Measurements from ENCODE around the gene OST4. TPM values are rescaled to one million over a fixed set of nuclear protein-coding genes. Genes with fewer than 3 reads are reported as not detected.

The OST4 gene
- total RNA-seq, 1 donor from 2014 or later, result 478 TPM

DNA sequence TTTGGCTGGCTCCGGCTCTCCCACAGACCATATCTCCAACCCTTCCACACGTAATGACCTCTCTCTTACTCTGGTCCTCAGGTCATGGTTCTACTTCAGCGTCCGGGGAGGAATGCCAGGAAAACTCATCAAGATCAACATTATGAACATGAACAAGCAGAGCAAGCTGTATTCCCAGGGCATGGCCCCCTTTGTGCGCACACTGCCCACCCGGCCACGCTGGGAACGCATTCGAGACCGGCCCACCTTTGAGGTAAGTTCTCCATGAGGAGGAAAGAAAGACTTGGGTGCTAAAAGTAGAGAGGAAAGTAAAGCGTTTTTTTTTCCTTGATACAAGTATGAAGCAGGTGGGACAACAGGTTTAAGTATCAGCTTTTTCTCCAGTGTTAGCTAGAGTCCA, 18.1 kb downstream of the OST4 start:
- peaks cover 7% of the 10 kb centered on the region for H3K36me3 Mint-ChIP-seq (ENCODE audit: low read depth)
- H3K9me3 Mint-ChIP-seq (ENCODE audit: low read depth), result no peaks in the 10 kb centered on the region
- H3K4me1 Mint-ChIP-seq (ENCODE audit: low read depth), result peaks cover 13% of the 10 kb centered on the region
- H3K27ac Mint-ChIP-seq (ENCODE audit: unreplicated experiment), result no peak overlapping the region
- H3K27me3 Mint-ChIP-seq (ENCODE audit: low read depth), result no peaks in the 10 kb centered on the region
- TF ChIP-seq, protein P1, sequence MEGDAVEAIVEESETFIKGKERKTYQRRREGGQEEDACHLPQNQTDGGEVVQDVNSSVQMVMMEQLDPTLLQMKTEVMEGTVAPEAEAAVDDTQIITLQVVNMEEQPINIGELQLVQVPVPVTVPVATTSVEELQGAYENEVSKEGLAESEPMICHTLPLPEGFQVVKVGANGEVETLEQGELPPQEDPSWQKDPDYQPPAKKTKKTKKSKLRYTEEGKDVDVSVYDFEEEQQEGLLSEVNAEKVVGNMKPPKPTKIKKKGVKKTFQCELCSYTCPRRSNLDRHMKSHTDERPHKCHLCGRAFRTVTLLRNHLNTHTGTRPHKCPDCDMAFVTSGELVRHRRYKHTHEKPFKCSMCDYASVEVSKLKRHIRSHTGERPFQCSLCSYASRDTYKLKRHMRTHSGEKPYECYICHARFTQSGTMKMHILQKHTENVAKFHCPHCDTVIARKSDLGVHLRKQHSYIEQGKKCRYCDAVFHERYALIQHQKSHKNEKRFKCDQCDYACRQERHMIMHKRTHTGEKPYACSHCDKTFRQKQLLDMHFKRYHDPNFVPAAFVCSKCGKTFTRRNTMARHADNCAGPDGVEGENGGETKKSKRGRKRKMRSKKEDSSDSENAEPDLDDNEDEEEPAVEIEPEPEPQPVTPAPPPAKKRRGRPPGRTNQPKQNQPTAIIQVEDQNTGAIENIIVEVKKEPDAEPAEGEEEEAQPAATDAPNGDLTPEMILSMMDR (IDR thresholded peaks at IDR 0.05), result no peak
- DNase-seq (ENCODE audit: low spot score), result no peak
- H3K4me3 Mint-ChIP-seq (ENCODE audit: unreplicated experiment), result no peak overlapping the region

DNA sequence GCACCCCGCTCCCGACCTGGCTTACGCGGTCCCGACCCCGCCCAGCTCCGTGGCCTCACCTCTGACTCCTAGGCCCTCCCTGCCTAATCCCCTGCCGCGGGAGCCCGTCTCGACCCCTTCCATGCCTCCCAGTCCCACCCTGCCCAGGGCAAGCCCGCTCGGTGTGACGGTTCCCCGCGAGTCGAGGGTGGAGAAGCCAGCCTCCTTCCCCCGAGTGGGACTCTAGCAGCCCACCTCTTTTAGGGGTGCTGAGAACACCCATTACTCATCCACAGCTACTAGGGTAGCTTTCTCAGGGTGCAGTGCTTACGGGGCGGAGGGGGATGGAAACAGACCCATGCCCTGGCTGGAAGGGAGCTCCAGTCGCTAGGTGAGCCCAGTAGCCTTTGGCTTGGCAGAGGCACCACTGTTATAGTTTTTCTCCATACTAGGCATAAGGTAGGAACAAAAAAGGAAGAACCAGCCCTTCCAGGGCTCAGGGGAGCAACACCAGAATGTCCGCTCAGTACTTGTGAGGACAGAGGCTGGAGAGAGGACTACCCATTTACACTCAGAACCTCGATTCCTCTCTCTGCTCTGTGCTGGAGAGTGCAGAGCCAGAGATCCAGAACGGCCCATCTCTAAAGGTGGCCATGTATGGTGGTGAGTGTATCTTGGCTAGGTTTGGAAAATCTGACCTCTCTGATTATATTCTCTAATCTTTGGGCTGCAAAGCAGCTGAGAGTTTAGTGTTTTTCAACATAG, 19.4 kb downstream of the OST4 start:
- no peaks in the 10 kb centered on the region for H3K9me3 Mint-ChIP-seq (ENCODE audit: low read depth)
- H3K27ac Mint-ChIP-seq (ENCODE audit: unreplicated experiment), result peak overlapping the region; percentile 94
- H3K4me1 Mint-ChIP-seq (ENCODE audit: low read depth), result peaks cover 13% of the 10 kb centered on the region
- peak overlapping the region; percentile 88 for H3K4me3 Mint-ChIP-seq (ENCODE audit: unreplicated experiment)
- H3K27me3 Mint-ChIP-seq (ENCODE audit: low read depth), result no peaks in the 10 kb centered on the region
- H3K36me3 Mint-ChIP-seq (ENCODE audit: low read depth), result peaks cover 7% of the 10 kb centered on the region
- no peak for DNase-seq (ENCODE audit: low spot score)
- TF ChIP-seq, protein P1 (IDR thresholded peaks at IDR 0.05), result no peak

DNA sequence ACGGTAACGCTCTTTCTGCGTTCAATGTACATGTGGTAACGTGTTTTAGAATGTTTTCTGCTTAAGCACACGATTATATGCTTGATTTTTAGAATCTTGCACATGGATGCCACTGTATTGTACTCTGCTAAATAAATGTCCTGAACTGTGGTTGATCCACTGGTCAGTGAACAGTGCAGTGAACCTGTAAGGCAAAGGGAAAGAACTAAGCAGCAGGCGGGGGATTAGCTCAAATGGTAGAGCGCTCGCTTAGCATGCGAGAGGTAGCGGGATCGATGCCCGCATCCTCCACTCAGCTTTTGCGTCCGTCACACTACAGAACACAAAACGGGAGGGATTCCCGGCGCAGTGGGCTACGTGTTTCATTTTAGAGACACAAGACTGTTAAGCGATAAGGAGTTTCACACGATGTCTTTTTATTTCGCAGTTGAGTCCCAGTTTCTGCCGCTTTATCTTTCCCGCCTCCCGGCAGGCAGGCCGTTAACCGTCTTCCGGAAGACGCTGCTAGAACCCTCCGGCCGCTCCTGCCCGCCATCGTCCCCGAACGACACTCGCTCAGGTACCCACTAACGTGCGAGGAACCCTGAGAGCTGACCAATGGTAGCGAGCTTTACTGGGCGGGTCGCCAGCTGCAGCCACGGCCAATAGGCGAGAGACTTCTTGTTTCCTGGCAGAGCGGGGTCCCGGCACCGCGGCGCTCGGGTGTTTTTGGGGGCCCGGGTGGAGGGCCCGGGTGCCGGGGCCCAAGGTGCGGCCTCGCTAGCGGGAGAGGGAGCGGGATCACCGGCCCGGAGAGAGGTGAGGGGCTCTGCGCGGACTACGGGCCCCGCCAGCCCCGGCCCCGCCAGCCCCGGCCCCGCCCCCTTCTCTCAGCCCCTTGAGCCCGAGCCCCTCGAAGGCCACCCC, 20.2 kb downstream of the OST4 start, which contains the start of gene AGBL5:
Gene AGBL5 (plus strand): TSS at position 673 of the 906 bp plus-strand sequence. CDS start 1,291 bp downstream, outside the sequence.
- DNase-seq (ENCODE audit: low spot score), result peak; percentile 97
- Mint-ChIP-seq H3K4me1 (ENCODE audit: low read depth) (peaks cover 13% of the 10 kb centered on the region), H3K4me3 (ENCODE audit: unreplicated experiment) (peak within 1 kb of the TSS; percentile 88), H3K27me3 (ENCODE audit: low read depth) (no peaks in the 10 kb centered on the region), H3K36me3 (ENCODE audit: low read depth) (peaks cover 6% of the 10 kb centered on the region), H3K9me3 (ENCODE audit: low read depth) (no peaks in the 10 kb centered on the region), H3K27ac (ENCODE audit: unreplicated experiment) (peak within 1 kb of the TSS; percentile 99)
- TF ChIP-seq, protein P1 (IDR thresholded peaks at IDR 0.05), result no peak

- TF ChIP-seq, protein P1 (IDR thresholded peaks at IDR 0.05), result peak; percentile 73
Measured at GRCh38 chr2:27050281-27050995, 21.0 kb downstream of the OST4 start.

More at GRCh38 chr2:27050281-27050995, 21.0 kb downstream of the OST4 start:
- peak overlapping the region; percentile 88 for H3K4me3 Mint-ChIP-seq (ENCODE audit: unreplicated experiment)
- H3K9me3 Mint-ChIP-seq (ENCODE audit: low read depth), result no peaks in the 10 kb centered on the region
- H3K36me3 Mint-ChIP-seq (ENCODE audit: low read depth), result peaks cover 2% of the 10 kb centered on the region
- no peak for DNase-seq (ENCODE audit: low spot score)
- H3K27me3 Mint-ChIP-seq (ENCODE audit: low read depth), result no peaks in the 10 kb centered on the region
- peak overlapping the region; percentile 99 for H3K27ac Mint-ChIP-seq (ENCODE audit: unreplicated experiment)
- H3K4me1 Mint-ChIP-seq (ENCODE audit: low read depth), result peaks cover 13% of the 10 kb centered on the region
